ENCODE measurements around the gene HARBI1.
A peak's percentile ranks its signal among the peaks of the same experiment; 100 is the strongest.

HARBI1 gene, protein sequence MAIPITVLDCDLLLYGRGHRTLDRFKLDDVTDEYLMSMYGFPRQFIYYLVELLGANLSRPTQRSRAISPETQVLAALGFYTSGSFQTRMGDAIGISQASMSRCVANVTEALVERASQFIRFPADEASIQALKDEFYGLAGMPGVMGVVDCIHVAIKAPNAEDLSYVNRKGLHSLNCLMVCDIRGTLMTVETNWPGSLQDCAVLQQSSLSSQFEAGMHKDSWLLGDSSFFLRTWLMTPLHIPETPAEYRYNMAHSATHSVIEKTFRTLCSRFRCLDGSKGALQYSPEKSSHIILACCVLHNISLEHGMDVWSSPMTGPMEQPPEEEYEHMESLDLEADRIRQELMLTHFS

DNA sequence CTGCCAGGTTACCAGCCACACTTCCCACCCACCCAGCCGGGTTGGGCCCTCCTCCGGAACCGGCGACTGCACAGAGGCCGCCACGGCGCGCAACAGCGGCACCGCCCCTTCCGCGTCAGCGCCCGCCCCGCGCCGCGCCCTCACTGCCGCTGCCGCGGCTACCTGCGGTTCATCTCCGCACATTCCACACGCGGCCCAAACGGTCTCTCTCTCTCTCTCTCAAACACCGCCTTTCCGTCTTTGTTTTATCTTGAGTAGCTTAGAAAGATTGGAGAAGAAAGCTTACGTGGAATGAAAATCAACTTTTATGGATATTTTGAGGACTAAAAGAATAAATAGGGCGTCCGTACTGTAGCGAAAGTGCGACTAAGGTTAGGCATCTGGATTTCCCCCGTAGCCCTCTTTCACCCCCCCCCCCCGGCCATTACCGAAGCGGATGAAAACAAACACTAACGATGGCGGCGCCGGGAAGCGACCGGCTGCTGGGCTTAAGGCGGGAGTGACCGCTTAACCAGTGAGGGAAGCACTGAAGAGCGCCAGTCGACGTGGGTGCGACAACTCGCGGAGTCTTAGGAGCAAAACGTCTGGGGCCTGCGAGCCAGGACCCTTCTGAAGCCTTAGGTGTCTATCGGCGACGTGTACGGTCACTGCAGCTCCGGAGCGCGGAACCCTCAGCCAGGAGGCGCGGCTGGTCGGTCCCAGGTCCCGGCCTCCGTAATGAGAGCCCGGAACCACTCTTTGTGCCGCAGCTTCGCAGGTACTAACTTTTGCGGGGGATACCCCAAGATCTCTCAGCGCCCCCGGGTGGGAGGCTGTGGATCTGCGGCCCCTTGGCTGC, at the start of gene HARBI1, which contains the start of gene ATG13:
Gene HARBI1 (minus strand): TSS at position 94 of the 838 bp plus-strand sequence. CDS start 990 bp downstream, outside the sequence.
Gene ATG13 (plus strand): TSS at position 420 of the 838 bp plus-strand sequence. CDS start 26,739 bp downstream, outside the sequence.
- peak; percentile 89 for DNase-seq

DNA sequence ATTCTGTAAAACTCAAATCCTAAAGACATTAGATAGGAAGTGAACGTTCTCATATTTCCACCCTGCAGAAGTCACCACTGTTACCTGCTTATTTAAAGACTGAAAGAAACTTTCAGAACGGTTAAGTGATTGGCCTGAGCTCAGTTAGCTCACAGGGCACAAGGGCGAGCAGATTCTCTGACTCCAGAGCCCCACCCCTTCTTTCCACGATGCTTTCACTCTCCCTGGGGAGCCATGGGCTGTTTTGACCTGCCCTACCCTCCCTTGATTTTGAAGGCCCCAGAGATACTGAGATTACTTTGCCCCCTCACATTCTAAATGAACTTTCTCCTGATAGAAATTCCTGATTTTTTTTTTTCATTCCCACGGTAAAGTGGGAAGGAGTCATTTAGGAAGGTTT, 49.5 kb upstream of the HARBI1 start:
- no peak for DNase-seq

DNA sequence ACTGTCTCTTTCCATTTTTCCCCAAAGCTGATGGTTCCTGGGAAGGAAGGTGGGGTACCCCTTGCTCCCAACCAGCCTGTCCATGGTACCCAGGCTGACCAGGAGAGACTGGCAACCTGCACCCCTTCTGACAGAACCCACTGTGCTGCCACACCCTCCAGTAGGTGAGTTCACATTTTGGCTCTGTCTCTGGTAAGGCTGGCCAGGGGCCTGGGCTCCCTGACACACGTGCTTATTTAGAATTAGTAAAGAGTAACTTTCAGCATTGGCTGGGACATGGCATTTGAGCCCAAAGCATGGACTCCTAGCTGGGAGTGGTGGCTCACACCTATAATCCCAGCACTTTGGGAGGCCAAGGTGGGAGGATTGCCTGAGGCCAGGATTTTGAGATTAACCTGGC, 48.3 kb upstream of the HARBI1 start:
- DNase-seq: no peak

DNA sequence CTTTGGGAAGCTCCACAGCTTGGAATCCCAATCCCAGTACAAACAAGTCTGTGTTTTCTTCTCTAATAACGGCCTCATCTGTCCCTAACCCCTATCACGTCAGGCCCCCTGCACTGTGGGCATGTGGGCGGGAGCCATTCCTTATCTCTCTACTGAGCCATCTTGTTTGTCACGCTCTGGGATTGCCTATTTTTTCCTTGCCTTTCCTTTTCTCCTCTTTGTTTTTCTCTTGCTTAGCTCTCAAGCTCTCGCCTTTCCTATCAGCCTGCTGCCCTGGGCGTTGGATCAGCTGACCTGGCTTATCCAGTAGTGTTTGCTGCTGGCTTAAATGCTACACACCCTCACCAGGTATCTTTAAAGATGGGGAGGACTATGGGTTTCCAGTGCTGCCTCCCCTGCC, 47.6 kb upstream of the HARBI1 start:
- no peak for DNase-seq

DNA sequence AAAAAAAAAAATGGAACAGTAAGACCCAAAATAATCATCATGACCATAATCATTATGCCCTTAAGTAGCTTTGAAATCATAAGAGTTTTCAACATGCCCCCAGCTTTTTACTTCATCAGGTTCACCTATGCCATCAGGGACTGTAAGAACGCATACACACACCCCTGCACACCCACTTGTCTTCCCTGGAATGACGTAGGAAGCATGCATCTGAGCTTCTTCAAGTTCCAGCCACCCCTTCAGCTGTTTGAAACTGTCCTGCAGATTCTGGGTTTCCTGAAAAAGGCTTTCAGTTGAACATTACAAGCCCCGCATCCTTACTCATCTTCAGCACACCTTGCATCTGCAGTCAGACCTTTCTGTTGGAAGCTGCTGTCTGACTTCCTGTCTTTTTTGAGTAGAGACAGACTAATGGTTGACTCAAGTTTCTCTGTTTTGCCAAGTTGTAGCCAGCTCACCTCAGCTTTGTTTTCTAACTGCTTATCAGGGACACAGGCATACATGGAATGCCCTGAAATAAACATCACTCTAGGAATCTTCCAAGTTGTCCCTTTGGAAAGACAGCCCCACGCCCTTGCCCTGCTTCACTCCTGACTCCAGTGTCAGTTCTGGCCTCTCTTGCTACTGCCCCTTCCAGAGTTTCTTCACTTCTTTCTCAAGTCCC, 46.4 kb upstream of the HARBI1 start:
- no peak for DNase-seq

DNA sequence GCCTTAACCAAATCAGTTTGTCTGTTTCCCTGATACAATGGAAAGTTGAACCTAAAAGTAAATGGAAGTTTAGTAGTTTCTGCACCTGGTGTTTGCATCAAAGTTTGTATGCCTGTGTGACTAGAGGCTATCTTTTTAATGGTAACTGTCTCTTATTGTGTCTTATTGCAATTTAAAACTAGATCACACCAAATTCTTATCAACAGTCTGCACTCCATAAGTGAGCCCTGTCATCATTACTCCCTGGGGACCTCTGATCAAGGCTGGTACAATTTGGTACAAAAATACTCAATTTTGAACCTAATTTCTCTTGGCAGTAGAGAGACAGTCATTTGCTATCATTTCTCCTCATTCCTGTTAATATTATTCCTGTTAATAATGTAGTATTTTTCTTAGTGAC, 45.3 kb upstream of the HARBI1 start:
- DNase-seq: no peak

DNA sequence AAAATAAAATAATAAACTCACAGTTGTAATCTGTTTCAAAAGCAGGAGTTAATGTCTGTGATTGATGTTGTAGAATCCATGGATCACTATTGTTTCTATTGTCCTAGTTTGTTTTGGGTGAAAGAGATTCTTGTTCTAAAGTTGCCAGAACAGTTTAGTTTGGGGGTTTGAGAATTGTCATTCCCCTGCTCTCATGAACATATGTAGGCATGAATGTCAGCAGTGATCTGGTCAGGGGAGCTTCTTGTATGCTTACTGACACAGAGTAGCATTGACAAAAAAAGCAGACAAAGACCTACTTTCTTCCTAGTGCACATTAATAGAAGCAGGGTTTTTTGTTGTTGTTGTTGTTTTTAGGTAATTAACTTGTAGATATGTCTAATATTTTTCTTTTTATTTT, 44.8 kb upstream of the HARBI1 start:
- DNase-seq: no peak

DNA sequence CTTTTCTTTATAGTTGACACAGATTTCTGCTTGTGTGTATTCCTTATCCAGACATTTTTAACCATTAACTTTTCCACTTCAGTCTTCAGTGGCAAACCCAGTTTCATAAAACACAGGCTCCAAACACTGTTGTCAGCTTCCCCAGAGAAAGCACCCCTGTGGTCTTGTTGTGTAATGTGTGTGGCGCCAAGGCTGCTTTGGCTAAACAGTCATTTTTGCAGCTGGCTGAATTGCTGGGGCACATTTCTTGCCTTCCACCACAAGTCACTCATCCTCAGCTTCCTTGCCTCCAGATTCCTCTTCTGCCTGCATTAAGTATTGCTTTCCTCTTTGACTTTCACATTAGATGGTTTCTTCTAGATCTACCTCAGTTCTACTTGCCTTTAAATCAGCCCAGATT, 42.9 kb upstream of the HARBI1 start:
- no peak for DNase-seq

DNA sequence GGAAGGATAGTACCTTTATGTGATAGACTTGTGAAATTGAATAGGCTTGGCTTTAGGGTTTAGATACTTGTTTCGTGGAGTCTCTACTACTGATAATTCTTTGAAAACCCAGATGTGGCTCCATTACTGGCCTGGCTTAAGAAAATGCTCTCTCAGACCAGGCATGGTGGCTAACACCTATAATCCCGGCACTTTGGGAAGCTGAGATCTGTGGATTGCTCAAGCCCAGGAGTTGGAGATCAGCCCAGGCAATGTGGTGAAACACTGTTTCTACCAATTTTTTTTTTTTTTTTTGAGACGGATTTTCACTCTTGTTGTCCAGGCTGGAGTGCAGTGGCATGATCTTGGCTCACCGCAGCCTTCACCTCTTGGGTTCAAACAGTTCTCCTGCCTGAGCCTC, 41.2 kb upstream of the HARBI1 start:
- DNase-seq: no peak

DNA sequence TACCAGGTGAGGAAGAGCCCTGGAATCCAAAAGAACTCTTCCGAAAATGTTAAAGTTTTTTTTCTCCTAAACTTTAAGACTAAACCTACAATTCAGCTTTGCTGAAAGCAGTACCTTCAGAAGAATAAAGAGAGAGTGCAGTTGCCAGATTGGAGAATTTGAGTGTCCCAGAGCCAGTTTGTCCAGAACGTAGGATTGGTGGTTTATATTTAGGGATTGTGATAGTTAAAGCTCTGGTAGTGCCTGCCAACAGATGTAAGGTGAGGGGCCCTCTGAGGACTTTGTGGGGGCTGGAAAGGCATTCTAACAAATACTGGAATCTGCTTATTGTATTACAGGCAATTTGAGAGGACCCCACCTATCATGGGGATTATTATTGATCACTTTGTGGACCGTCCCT, 40.2 kb upstream of the HARBI1 start:
- DNase-seq: no peak

DNA sequence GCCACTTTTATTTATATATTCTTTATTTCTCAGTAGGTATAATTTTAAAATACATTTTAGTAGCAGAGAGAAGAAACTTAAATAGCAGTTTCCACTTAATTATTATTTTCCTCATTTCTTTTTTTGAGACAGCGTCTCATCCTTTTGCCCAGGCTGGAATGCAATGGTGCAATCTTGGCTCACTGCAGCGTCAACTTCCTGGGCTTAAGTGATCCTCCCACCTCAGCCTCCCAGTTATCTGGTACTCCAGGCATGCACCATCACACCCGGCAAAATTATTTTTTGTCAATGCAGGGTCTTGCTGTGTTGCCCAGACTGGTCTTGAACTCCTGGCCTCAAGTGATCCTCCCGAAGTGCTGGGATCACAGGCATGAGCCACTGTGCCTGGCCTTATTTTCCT, 38.6 kb upstream of the HARBI1 start:
- no peak for DNase-seq

DNA sequence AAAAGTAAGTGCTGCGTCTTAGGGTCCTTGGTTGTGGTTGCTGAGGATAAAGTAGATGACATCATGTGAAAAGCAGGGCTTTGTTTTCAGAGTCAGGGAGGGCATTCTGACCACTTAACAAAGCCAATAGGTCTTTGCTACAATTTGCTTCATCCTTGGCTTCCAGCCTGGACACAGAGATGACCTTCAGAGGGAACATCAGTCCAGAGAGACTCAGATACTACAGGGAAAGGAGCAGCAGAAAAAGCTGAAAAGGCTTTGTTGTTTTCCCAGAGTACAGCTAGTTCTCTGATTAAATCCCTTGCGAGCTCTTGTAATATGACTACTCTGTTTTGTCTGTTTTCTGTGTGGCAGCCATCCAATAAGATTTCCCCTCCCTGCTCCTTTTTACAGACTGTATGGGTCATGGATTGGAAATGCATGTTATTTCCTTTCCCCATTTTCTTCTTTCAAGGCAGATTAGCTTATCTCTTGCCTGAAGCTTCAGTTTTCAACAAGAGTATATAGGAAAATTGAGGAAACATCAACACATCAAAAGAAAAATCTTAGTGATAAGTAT, 32.2 kb upstream of the HARBI1 start:
- DNase-seq: no peak

DNA sequence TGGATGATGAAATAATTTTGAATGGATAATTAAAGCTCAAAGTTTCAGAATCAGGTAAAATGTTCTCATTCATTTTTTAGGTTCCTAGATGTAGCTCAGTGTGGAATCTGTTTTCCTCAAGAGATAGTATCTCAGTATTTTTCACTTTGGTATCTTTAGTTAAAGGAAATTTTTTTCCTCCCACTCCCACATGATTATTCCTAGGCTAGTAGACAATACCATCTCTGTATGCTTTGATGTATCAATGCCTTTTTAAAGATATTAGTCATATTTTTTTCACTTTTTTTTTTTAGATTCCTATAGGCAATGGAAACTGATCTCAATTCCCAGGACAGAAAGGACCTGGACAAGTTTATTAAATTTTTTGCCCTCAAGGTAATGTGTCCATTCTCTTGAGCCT, 27.0 kb upstream of the HARBI1 start:
- no peak for DNase-seq

DNA sequence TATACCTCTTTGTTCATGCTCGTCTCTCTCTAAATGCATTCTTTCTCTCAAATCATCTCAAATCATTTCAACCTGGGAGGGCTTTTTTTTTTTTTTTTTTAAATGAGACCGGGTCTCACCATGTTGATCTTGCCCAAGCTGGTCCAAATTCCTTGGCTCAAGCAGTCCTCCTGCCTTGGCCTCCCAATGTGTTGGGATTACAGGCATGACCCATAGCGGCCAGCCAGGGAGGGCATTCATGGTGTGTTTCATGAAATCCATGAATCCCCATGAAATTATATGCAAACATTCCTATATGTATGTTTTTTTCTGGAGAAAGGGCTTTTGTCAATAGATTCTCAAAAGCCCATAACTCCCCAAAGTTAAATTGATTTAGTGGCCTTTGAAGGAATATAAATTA, 26.5 kb upstream of the HARBI1 start:
- no peak for DNase-seq

DNA sequence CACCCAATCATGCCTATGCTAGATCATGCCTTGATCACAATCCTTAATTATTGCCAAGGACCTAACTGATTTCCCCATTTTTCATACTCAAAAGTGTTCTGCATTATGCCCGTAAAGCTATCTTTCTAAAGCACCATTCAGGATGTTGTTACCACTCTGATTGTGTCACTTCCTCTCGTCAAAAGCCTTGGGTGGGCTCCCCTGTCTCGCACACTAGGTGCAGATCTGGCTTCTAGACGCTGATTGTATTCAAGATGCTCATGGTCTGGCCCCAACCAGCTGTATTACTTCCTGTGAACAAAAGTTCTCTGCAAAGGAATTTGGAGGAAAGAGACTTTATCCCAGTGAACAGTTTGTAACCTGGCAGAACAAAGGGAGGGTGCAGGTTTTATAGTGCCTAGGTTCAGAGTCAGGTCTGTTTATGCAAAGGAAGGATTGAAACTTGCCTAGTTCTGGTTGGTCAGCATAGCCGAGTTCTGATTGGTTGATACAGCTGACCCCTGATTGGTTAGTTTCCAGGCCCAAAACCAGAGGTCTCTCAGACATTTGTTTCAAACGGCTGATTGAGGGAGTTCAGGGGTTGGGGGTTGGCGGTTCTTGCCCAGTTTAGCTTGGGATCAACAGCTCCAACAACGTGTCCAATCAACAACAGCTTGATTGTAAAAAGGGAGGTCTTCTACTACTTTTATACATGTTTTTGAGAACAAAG, 25.8 kb upstream of the HARBI1 start:
- no peak for DNase-seq

DNA sequence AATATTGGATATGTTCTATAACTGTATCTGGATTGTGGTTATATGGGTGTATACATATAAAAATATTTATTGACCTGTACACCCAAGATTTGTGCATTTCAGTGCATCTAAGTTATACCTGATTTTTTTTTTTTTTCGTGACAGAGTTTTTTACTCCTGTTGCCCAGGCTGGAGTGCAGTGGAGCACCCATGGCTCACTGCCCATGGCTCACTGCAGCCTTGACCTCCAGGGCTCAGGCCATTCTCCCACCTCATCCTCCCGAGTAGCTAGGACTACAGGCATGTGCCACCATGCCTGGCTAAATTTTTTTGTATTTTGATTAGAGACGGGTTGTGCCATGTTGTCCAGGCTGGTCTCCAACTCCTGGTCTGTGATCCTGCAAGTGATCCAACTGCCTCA, 24.6 kb upstream of the HARBI1 start:
- DNase-seq: no peak

DNA sequence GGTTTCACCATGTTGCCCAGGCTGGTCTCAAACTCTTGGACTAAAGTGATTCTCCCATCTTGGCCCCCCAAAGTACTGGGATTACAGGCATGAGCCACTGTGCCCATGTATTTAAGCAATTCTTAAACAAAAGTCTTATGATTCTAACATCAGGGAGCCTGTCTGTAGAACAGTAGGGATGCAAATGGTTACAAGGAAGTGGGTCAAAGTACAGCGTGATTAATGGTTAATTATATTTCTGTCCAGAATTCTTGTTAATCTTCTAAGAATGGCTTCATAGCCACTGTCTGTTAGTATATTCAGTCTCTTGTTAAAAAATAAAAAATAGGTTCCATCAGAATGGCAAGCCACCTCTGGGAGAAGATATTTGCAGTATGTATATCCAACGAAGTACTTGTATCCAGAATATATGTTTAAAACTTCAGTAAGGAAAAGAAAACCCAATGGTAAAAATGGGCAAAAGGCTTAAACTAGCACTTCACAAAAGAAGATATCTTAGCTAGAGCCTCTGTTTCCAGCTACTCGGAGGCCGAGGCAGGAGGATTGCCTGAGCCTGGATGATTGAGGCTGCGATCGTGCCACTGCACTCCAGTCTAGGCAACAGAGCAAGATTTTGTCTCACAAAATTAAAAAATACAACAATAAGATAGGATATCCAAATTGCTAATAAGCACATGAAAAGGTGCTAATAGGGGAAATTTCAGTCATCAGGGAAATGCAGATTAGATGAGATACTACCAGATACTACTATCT, 23.2 kb upstream of the HARBI1 start:
- no peak for DNase-seq

DNA sequence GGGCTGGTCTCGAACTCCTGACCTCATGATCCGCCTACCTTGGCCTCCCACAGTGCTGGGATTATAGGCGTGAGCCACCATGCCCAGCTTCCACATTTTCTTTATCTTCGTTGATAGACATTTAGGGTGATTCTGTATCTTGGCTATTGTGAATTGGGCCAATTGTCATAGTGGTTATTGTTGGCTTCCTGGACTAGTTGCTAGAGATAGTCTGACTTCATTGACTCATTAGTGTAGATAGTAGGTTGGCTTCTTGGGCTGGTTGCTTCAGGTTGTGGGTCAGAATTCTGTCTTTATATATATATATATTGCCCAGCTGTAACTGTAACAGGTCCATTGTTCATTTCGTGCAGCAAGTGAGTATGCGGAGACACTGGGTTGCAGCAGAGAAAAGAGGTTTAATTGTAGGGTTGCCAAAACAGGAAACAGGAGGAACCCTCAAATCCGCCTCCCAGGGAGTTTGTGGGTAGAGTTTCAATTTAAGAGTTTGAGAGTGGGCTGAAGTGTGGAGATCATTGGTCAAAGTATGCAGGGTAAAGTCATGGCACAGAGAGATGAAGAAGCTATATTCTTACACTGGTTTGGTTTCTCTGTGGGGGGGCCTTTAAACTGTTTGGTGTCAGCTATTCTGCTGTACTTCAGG, 22.3 kb upstream of the HARBI1 start:
- DNase-seq: no peak

DNA sequence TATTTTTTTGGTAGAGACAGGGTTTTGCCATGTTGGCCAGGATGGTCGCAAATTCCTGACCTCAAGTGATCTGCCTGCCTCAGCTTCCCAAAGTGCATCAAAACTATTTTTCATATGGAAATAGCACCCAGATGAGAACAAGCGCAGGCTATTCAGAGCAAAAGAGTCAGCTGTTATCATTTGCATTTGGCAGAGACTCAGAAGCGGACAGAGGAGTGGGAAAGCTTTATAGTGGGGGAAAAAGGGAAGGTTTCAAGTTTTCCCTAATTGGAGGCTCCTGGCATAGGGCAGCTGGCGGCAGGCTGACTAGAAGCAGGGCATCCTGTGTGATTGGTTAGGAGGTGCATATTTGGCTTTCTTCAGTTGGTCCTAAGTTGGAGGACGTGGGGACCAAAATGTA, 20.5 kb upstream of the HARBI1 start:
- no peak for DNase-seq

DNA sequence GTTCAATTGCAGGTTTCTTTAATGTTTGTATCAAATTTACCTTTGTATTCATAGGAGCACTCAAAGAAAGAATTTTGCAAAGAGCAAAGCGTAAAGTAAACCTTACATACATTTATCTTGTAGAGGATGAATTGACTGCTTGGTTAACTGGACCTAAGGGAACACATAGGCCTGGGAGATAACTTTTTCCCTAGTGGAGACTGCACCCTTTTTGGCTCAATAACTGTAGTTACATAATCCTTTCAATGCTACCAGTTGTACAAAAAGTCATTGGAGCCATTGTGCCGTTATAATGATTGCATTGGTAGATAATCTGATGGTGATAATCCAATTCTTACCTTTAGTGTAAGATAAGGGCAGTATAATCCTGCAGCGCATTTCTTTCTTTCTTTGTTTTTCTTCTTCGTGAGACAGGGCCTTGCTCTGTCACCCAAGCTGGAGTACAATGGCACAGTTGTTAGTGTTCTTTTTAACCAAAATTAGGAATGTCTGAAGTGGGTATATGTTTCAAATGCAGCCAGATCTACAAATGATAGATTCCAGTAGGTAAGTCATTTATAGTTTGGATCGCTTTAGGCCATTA, 18.6 kb upstream of the HARBI1 start:
- DNase-seq: no peak

All from NCI-H1105 treated with DMSO at 0.1 percent for 48 hours (cell line).